HG03280 (cell line): Measurements from ENCODE around the gene BRF1.

Experiments
- ATAC-seq: cut with Tn5 transposase; IDR thresholded peaks from one replicate; pipeline ENCODE4 v1.9.1; 2021; ENCODE audit warnings: mild to moderate bottlenecking, moderate library complexity; ENCODE audit not compliant: unreplicated experiment

BRF1 gene

DNA sequence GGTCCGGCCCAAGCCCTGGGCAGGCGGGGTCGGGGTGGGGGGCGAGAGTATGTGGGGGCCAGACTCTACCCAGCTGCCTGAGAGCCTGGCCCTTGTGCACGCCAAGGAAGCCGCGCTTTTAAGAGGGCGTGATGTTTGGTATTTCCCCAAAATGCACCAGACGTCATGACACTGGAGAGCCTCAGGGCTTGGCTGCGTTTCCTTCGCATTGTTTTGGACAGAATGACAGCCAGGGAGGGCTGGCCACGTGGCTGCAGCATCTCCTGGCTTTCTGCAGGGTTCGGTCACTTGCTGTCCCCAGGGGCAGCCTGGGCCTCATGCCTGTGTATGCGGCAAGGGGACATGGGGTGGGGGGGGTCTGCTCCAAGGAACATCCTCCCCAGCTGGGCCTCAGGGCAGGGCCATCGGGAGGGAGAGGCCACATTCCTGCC is 103.6 kb downstream of the BRF1 start:
- ATAC-seq: no peak

- ATAC-seq: no peak
Measured at GRCh38 chr14:105196265-105196960, 104.4 kb downstream of the BRF1 start.

- no peak for ATAC-seq
Measured at GRCh38 chr14:105195522-105196264, 105.1 kb downstream of the BRF1 start.

GRCh38 chr14:105195051-105195450 is 105.8 kb downstream of the BRF1 start:
- ATAC-seq: no peak

DNA sequence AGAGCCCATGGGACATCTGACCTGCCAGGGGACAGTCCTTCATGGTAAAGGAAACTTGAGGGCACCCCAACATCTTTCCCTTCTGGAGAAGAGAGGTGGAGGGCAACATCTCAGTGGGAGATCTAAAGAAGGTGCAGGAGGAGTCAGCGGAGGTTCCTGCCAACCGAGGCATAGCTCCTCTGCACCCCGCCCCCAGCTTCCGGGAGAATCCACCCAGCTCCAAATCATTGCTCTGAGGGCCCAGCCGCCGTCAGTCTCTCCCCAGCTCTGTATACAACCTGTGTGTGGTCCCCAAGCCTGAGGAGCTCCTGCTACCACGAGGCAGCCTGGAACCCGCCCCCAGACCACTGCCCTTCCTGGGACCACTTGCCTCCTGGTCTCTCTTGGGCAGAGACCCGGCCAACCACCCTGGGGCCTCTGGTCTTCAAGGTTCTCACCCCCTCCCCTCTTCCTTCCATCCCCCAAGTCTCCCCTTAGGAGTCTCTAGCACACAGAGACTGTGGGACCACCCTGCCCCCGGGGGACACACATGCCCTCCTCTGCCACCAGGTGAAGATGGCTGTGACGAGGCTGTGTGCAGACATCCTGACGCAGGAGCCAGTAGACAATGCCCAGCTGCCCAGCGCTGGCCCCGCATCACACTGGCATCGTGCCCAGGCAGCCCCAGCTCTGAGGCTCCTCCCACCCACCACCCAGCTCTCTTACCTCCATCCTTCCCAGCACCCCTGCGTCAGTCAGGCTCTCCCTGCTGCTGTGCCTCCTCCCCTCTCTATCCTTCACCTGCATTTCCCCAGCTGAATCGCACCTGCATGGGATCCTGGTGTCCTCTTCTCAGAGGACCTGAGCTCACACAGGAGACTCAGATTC is 106.7 kb downstream of the BRF1 start:
- no peak for ATAC-seq

DNA sequence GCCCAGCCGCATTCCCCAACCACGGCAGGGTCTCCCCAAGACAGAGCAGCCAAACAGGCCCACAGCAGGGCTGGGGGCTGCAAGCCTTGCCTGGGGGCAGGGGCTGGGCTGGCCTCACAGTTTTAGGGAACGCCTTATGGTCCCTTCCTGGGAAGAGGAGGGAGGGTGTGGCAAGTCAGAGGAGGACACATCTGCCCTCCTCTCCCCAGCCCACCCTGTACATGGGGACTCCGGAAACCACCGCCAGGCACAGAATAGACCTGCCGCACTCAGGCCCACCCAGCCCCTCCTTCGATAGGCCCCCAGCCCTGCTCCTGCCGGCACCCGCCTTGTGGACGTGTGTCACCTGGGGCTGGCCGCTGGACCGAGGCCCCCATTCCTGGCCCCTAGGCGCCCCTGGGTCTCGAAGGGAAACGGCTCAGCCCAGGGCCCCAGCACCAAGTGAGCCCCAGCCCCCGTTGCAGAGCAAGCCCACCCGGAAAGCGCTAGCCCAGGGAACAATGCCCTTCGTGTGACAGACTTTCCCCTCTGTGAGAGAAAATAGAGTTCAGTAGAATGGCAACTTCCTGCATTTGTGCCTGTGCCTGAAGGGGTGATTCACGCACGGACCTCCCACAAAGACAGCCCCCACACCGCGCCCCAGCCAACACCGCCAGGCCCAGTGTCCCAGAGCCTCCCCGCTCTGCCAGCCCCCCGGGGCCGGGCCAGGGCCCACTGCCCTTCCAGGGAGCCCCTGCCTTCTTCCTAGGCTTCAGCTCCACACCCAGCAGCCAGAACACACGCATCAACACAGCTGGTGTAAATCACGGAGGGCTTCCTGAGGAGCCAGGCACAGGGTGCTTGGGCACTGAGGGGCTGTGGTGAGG is 107.7 kb downstream of the BRF1 start:
- ATAC-seq: no peak

- ATAC-seq: no peak
Measured at GRCh38 chr14:105187935-105188524, 112.8 kb downstream of the BRF1 start.

DNA sequence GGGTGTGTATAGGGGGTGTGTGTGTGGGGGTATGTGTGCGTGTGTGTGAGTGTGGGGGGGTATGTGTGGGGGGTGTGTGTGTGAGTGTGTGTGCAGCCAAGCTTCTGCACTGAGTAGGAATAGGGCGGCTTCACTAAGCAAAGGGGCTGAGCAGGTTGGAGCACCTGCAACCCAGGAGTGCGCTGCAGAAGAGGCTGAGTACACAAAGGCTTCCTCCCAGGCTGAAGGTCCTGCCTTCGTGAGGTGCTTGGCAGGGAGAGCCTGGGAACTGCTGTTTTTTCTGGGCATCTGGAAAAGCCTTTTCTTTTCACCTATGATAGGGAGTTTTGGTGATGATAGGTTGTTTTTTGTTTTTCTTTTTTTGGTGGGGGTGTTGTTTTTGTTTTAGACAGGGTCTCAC is 113.7 kb downstream of the BRF1 start:
- ATAC-seq: no peak

DNA sequence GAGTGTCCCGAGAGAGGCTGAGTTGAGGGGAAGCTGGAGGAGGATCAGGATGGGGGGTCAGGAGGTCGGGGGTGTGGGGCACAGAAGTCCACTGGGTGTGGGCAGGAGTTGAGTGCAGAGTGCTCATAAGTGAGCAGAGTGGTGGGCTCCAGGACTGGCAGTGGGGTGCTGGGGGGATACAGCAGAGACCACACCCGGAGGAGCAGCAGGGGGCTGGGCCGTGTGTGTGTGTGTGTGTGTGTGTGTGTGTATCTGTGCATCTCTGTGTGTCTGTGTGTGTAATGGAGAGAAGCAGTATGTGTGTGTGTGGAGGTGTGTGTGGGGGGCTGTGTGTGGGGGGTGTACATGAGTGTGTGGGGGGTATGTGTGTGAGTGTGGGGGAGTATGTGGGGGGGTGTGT is 114.8 kb downstream of the BRF1 start:
- ATAC-seq: no peak

DNA sequence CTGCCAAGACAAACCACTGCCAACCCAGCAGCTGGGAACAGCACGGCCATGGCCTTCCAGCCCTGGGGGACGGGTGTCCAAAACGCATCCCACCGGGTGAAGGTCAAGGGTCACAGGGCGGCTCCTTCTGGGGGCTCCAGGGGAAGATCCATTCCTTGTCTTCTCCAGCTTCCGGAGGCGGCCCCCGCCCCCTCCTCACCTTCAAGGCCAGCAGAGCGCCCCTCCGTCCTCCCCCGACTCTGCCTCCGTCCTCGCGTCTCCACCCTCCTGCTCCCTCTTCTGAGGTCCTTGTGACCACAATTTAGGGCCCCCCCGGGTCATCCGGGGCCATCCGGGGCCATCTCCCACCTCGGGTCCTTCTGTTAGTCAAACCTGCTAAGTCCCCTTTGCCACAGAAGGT is 115.8 kb downstream of the BRF1 start:
- no peak for ATAC-seq

GRCh38 chr14:105184461-105184860 is 116.3 kb downstream of the BRF1 start:
- no peak for ATAC-seq

- no peak for ATAC-seq
Measured at GRCh38 chr14:105182296-105183020, 118.3 kb downstream of the BRF1 start.

DNA sequence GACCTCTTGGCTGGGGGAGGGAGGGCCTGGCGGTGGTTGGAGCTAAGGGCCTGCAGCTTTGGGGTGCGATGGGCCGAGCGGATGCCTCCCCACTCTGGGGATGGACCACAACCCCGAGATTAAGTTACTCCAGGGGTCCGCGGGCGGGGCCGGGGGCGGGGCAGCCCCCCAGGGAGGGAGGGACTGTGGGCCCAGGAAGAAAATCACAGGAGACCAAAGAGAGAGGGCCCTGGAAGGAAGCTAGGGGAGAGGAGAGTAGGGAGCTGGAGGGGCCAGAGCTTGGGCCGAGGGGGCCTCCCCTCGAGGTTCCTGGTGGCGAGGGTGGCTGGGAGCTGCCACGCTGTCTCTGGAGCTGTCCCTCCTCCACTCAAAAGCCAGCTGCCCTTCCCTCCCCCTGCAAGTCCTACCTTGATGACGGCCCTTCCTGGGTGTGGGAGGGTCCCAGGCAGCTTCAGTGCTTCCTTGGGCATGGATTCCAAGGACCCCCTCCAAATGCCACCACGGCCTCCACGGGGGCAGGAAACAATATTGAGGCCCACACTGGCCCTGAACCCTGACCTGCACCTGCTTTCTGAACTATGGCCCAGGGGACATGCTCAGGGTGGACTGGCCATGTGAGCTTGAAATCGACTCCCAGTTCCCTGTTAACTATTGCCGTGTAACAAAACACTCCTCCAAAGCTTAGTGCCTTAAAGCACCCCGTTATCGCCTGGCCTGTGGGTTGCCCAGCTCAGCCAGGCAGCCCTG is 119.1 kb downstream of the BRF1 start:
- ATAC-seq: no peak

DNA sequence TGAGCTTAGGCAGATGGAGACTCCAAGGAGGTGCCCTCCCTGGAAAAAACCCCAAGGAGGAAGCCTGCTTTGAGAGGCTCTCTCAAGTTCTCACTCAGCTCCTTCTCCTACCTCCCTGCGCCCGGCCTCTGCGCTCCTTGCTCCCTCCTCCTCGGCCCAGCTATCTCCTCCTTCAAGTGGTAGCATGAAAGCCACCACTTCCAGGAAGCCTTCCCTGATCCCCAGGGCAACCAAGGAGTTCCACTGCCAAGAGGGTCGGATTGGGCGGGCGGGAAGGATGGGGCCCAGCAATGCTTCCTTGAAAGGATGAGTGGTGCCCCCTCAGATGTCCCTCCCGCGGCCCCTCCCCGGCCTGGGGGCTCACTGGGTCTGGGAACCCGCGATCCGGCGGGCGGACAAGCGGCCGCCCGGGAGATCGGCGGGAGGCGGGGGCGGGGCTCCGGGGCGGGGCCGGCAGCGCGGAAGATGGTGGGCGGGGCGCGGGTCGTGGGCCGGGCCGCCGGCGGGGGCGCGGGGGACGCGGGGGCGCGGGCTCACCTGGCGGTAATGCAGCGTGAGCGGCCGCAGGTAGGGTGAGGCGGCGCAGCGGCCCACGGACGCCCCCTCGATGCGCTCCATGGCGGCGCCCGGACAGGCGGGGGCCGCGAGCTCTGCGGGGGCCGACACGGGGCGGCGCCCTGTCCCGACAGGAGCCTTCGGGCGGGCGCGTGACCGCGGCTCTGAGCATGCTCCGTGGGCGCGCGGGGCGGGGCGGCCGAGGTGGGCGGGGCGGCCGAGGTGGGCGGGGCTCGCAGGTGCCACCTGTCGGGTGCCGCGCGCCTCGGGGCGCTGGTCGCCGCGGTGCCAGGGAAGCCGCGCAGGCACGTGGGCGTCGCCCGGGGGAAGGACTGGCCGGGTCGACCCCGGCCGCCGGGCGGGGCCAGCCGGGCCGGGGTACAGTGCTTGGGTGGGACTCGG is 119.9 kb downstream of the BRF1 start, which contains the start of gene NUDT14:
TSS of gene NUDT14 (minus strand) at position 721 of the 957 bp plus-strand sequence. CDS start at position 618, 103 bp downstream.
- peak; percentile 70 for ATAC-seq

GRCh38 chr14:105179191-105179590 is 121.6 kb downstream of the BRF1 start:
- ATAC-seq: no peak

DNA sequence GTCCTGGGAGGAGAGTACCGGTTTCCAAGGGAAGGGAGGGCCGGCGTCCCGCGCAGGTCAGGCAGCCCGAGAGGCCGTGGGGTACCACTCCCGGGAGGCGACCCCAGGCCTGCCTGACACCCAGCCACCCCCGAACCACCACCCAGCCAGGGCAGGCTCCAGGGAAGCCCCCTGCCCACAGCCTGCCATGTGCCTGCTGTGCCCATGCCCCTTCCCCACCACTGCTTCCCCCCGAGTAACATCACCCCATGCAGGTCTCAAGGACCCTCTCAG is 122.0 kb downstream of the BRF1 start:
- ATAC-seq: no peak

DNA sequence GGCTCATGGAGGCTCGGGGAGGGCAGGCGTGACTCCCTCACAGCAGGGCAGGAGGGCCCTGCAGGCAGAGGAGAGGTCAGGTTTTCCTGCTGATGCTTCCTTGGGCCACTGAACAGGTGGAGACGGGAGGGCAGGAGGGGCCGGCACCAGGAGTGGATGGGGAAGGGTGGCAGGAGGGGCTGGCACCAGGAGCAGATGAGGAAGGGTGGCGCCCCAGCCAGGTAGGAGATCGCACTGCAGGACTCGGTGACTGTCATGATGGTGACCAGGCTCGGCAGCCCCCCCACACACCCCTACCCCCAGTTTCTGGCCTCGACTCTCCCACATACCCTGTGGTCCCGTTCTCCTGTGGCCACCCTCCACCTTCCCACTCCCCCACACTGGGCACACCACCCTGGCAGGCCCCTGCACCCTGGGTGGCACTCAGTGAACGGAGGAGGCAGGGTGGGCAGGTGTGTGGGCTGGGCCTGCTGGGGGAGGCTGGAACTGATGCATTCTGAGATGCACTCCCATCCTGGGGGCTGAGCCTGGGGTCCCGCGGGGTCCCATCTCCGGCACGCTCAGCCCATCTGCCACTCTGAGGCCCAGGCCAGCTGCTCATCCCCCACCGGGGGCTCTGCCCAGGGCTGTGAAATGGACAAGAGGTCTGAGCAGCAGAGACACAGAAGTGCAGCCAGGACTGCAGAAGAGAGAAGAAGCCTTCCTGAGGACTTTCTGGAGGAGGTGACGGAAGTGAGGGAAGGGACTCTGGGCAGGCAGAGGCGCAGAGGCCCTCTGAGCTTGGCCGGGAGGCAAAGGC is 122.5 kb downstream of the BRF1 start:
- no peak for ATAC-seq
